GM10266 (cell line): ENCODE results near the gene CTNNB1.

Source experiments
- DNase-seq: peaks from one replicate; pipeline ENCODE4 v3.0.0; 2012; ENCODE audit errors: extremely low spot score
- TF ChIP-seq, protein P1 (sequence below): IDR thresholded peaks from 2 replicates; pipeline ENCODE4 v1.5.1; 2012; ENCODE audit warnings: mild to moderate bottlenecking, low read depth; ENCODE audit not compliant: control insufficient read depth, insufficient read depth; ENCODE audit errors: missing control alignments

CTNNB1 gene

DNA sequence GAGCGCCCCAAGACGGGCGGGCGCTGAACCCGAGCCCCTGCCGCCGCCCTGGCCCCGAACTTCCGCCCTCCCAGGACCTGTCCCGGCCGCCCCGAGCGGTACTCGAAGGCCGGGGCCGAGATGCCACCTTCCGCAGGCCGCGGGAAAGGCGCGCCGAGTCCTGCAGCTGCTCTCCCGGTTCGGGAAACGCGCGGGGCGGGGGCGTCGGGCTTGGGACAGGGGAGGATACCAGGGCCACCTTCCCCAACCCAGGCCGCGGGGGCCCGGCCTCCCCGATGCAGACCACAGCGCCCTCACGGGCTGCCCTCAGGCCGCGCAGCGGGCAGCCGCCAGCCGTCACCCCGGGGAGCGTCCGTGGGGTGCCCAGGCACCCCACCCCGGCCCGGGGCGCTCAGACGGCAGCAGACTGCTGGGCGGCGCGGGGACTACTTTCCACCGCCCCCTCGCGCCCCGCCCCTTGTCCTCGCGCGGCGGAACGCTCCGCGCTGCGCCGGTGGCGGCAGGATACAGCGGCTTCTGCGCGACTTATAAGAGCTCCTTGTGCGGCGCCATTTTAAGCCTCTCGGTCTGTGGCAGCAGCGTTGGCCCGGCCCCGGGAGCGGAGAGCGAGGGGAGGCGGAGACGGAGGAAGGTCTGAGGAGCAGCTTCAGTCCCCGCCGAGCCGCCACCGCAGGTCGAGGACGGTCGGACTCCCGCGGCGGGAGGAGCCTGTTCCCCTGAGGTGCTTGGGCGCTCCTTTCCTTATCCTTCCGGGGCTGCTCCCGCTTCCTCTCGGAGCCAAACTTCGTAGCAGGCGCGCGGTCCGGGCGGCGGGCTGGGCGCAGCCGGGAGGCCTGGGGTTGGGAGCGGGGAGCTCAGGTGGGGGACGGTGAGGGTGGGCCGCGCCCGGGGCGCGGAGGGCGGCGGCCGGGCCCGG lies at the start of gene CTNNB1:
TSS of gene CTNNB1 (plus strand) at position 556 of the 916 bp plus-strand sequence. CDS start 24,564 bp downstream, outside the sequence.
- peak; percentile 86 for DNase-seq
- TF ChIP-seq, protein P1, sequence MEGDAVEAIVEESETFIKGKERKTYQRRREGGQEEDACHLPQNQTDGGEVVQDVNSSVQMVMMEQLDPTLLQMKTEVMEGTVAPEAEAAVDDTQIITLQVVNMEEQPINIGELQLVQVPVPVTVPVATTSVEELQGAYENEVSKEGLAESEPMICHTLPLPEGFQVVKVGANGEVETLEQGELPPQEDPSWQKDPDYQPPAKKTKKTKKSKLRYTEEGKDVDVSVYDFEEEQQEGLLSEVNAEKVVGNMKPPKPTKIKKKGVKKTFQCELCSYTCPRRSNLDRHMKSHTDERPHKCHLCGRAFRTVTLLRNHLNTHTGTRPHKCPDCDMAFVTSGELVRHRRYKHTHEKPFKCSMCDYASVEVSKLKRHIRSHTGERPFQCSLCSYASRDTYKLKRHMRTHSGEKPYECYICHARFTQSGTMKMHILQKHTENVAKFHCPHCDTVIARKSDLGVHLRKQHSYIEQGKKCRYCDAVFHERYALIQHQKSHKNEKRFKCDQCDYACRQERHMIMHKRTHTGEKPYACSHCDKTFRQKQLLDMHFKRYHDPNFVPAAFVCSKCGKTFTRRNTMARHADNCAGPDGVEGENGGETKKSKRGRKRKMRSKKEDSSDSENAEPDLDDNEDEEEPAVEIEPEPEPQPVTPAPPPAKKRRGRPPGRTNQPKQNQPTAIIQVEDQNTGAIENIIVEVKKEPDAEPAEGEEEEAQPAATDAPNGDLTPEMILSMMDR, result peak; percentile 9

DNA sequence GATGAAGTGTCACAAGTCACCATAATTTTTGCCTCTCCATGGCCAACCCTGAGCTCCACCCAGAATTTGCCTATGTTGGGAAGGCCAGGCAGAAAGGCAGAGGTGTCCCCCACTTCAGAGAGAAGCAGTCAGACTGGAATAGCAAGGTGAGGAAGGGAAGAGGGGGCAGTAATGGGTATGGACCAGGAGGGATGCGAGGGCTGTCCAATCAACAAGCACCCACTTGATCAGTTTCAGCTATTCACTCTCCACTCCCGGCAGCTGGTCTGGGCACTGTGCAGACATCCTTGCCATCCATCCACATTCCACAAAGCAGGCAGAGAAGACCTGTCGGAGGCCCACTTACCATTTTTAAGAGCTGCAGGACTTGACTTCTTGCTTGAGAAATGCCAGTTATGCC lies 43.5 kb upstream of the CTNNB1 start:
- no peak for DNase-seq
- TF ChIP-seq, protein P1, result no peak

DNA sequence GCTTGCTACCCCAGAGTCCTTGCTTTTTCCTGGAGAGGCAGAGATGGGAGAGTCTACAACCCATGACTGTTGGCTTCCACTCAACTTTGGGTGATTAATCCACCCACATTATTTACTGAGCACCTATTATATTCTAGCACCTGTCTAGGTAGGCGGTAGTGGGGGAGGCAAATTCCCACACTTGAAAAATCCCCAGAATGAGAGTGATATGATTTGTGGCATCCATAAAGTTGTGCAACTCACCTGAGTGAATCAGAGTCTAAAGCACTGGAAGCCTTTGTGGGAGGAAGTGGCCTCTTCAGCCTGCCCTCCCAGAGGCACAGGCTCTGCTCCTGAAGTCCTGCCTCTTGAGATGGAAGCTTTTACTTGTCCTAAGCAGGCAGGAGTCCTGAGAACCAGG lies 40.4 kb upstream of the CTNNB1 start:
- TF ChIP-seq, protein P1, result no peak
- no peak for DNase-seq

DNA sequence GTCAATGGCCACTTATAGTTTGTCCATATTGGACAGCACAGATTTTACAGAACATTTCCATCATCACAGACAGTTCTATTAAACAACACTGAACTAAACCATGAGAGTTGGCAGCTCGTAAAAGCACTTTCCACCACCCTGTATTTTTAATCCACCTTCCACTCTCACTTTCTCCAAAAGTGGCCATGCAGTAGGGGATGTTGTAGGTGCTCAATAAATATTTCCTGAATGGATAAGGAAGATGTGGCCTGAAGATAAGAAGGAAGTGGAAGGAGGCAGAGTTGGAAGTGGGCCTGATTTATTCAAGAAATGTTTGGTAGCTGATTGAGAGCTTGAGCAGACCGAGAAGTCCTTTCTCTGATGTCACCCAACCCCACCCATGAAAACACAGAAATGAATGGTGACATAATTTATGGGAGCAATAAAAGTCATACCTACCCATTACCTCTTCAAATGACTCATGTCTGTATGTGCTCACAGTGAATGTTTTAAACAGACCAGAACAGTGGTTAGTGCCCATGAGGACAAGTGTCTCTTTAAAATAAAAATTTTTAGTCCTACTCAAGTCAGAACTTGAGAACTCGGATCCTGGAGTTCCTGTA lies 39.6 kb upstream of the CTNNB1 start:
- no peak for DNase-seq

DNA sequence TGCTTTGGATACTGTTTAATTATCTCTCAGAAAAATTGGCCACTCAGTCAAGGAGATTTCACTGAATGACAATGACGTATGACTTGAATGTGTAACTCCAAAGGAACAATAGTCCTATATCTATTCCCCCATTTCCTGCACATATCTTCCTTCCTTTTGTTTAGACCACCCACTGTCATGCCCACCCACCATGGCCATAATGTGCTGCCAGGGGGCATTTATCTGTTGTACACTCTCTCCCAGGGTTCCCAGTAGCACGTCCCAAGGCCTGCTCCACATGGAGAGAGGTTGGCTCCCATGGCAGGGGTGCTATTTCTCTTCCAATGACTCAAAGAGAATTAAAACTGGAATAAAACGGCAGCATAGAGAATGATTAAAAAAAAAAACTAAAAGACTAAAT lies 36.8 kb upstream of the CTNNB1 start:
- TF ChIP-seq, protein P1, result no peak
- DNase-seq, result no peak

More for the DNA sequence above, 39.6 kb upstream of the CTNNB1 start:
- TF ChIP-seq, protein P1, result no peak

DNA sequence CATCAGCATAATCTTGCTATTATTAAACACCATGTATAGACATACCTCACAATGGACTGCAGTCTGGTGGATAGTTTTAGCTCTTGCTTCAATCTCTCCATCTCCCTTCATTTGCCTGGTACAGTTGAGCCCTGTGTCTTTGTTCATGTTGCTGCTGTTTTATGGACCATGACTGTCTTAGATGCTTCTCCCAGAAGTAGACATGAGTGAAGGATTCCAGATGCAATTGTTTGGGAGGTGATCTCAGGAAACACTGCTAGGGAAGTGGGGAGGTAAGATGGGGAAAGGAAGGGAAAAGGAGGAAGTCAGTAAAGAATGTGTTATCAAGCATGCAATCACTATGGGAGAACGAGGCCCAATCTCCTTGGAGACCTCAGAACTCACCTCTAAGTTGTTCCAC lies 36.3 kb upstream of the CTNNB1 start:
- TF ChIP-seq, protein P1, result no peak
- DNase-seq, result no peak

DNA sequence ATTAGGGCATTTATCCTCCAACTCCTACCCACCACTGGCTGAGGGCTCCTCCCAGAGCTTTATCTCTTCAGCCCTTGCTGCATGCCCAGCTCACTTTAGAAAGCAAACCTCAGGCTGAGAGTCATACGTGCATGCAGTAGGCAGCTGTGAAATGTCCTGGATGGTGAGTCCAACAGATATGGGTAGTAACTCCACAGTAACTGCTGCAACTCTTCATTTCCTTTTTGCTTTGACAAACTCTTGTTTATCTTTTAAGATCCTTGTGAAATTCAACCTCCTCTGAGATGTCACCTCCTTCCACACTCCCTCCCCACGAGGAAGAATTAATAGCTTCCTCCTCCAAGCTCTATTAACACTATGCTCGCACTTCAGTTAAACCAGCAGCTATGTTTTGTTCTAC lies 35.9 kb upstream of the CTNNB1 start:
- TF ChIP-seq, protein P1, result no peak
- DNase-seq, result no peak
